Natural killer cell (primary cell): ENCODE results near the gene LGSN. TPM values are rescaled to one million over a fixed set of nuclear protein-coding genes. Genes with fewer than 3 reads are reported as not detected.
"Not testable (repeated sequence)": the region's sequence is repeated elsewhere in the genome, so short reads cannot be mapped to it uniquely, and the experiment has no call there.

Source experiments
- ATAC-seq, 3 donors: fragments of 150-1000 bp in 2 of 3; fragments of 200-7000 bp in 1 of 3; cut with Tn5 transposase; 1 replicate in 1 of 3; 2 replicates in 2 of 3; pipeline ENCODE4 v1.10.0; 2021; ENCODE audit warnings: mild to moderate bottlenecking in 2 of 3, moderate library complexity in 2 of 3
- DNase-seq, 2 donors: peaks; one replicate each; pipeline versions ENCODE4 v3.0.0 to v3.0.0-alpha.2; 2013 to 2021; ENCODE audit warnings: mixed read lengths in 1 of 2
- H3K27ac ChIP-seq: one replicate; pipeline ENCODE4 v1.5.1; 2013; ENCODE audit warnings: mild to moderate bottlenecking, low read length
- H3K27me3 ChIP-seq: one replicate; pipeline ENCODE4 v1.6.1; 2013; ENCODE audit warnings: low read length; ENCODE audit not compliant: control insufficient read depth, insufficient read depth
- H3K36me3 ChIP-seq: one replicate; pipeline ENCODE4 v1.6.1; 2013; ENCODE audit warnings: low read length; ENCODE audit not compliant: control insufficient read depth, insufficient read depth
- H3K4me1 ChIP-seq: one replicate; pipeline ENCODE4 v1.6.1; 2013; ENCODE audit warnings: low read length; ENCODE audit not compliant: control insufficient read depth, insufficient read depth
- H3K4me3 ChIP-seq: one replicate; pipeline ENCODE4 v1.5.1; 2013; ENCODE audit warnings: low read length
- H3K9me3 ChIP-seq: one replicate; pipeline ENCODE4 v1.6.1; 2013; ENCODE audit warnings: low read length; ENCODE audit not compliant: control insufficient read depth, insufficient read depth
- H3K27ac Mint-ChIP-seq, 2 donors: one replicate each; pipeline ENCODE4 v1.8.0; 2022; ENCODE audit warnings: mild to moderate bottlenecking in 2 of 2, mixed read lengths in 2 of 2, moderate library complexity in 1 of 2
- H3K27me3 Mint-ChIP-seq, 2 donors: one replicate each; pipeline ENCODE4 v1.8.0; 2022; ENCODE audit warnings: low read depth in 2 of 2, mixed read lengths in 2 of 2
- H3K36me3 Mint-ChIP-seq: one replicate; pipeline ENCODE4 v1.8.0; 2022; ENCODE audit warnings: mixed read lengths
- H3K4me1 Mint-ChIP-seq, 2 donors: one replicate each; pipeline ENCODE4 v1.8.0; 2022; ENCODE audit warnings: mixed read lengths in 2 of 2
- H3K4me3 Mint-ChIP-seq: one replicate; pipeline ENCODE4 v1.8.0; 2022; ENCODE audit warnings: mild to moderate bottlenecking, moderate library complexity, mixed read lengths
- H3K9me3 Mint-ChIP-seq, 2 donors: one replicate each; pipeline ENCODE4 v1.8.0; 2022; ENCODE audit warnings: mixed read lengths in 2 of 2
- WGBS: methylation state at CpG from one replicate; pipeline ENCODE4 v1.1.7; 2013; ENCODE audit warnings: missing lambda C conversion rate; ENCODE audit not compliant: insufficient coverage; 5-methylcytosine and 5-hydroxymethylcytosine counted together
- intact Hi-C: fragments of 100-400 bp; cut with micrococcal nuclease; formaldehyde crosslinking; loops from one replicate; pipeline ENCODE4 v1.14.2; 2022
- total RNA-seq, 4 donors: library from RNA; stranded (reverse); fragments of 120-200 nt in 1 of 4; gene quantifications; one replicate each; pipeline versions ENCODE4 v1.2.3 to v1.2.4, GENCODE V29; 2013 to 2022
- TF ChIP-seq, protein P1 (sequence below): fragments of 200-600 bp; IDR thresholded peaks from one replicate; pipeline ENCODE4 v1.8.0; 2022; ENCODE audit warnings: antibody characterized with exemption

Gene LGSN, protein sequence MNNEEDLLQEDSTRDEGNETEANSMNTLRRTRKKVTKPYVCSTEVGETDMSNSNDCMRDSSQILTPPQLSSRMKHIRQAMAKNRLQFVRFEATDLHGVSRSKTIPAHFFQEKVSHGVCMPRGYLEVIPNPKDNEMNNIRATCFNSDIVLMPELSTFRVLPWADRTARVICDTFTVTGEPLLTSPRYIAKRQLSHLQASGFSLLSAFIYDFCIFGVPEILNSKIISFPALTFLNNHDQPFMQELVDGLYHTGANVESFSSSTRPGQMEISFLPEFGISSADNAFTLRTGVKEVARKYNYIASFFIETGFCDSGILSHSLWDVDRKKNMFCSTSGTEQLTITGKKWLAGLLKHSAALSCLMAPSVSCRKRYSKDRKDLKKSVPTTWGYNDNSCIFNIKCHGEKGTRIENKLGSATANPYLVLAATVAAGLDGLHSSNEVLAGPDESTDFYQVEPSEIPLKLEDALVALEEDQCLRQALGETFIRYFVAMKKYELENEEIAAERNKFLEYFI
- total RNA-seq, result not detected
- total RNA-seq (2013), result 0.34 TPM

- Mint-ChIP-seq H3K27me3 (no peaks in the 10 kb centered on the region), H3K27ac (no peak within 1 kb of the TSS), H3K4me1 (no peaks in the 10 kb centered on the region), H3K36me3 (no peaks in the 10 kb centered on the region), H3K4me3 (no peak within 1 kb of the TSS), H3K9me3 (no peaks in the 10 kb centered on the region)
- Histone ChIP-seq H3K27ac (no peak within 1 kb of the TSS), H3K4me1 (no peaks in the 10 kb centered on the region), H3K36me3 (no peaks in the 10 kb centered on the region), H3K27me3 (no peaks in the 10 kb centered on the region), H3K4me3 (no peak within 1 kb of the TSS), H3K9me3 (no peaks in the 10 kb centered on the region)
- WGBS, result 96% methylated on average over 4 of the region's 4 CpGs
- DNase-seq, result no peak
- intact Hi-C loops, result no loop called here
- no peak for ATAC-seq
- TF ChIP-seq, protein P1, sequence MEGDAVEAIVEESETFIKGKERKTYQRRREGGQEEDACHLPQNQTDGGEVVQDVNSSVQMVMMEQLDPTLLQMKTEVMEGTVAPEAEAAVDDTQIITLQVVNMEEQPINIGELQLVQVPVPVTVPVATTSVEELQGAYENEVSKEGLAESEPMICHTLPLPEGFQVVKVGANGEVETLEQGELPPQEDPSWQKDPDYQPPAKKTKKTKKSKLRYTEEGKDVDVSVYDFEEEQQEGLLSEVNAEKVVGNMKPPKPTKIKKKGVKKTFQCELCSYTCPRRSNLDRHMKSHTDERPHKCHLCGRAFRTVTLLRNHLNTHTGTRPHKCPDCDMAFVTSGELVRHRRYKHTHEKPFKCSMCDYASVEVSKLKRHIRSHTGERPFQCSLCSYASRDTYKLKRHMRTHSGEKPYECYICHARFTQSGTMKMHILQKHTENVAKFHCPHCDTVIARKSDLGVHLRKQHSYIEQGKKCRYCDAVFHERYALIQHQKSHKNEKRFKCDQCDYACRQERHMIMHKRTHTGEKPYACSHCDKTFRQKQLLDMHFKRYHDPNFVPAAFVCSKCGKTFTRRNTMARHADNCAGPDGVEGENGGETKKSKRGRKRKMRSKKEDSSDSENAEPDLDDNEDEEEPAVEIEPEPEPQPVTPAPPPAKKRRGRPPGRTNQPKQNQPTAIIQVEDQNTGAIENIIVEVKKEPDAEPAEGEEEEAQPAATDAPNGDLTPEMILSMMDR, result no peak
Observed at GRCh38 chr6:63319939-63320338, at the start of gene LGSN. Gene LGSN (minus strand): TSS chr6:63319983. CDS start chr6:63319943, 40 bp downstream.

GRCh38 chr6:63368347-63368746, 48.6 kb upstream of the LGSN start:
- H3K27ac Mint-ChIP-seq, result no peak overlapping the region
- H3K9me3 Mint-ChIP-seq, result peaks cover 0 to 5% of the 10 kb centered on the region in 2 donors
- WGBS, result 78% methylated on average over 7 of the region's 7 CpGs

DNA sequence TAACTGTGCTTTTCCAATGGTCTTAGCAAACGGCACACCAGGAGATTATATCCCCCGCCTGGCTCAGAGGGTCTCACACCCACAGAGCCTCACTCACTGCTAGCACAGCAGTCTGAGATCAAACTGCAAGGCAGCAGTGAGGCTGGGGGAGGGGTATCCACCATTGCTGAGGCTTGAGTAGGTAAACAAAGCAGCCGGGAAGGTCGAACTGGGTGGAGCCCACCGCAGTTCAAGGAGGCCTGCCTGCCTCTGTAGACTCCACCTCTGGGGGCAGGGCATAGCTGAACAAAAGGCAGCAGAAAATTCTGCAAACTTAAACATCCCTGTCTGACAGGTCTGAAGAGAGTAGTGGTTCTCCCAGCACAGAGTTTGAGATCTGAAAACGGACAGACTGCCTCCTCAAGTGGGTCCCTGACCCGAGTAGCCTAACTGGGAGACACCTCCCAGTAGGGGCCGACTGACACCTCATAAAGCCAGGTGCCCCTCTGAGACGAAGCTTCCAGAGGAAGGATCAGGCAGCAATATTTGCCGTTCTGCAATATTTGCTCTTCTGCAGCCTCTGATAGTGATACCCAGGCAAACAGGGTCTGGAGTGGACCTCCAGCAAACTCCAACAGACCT, 42.8 kb upstream of the LGSN start:
- H3K4me3 ChIP-seq, DNase-seq, H3K27ac ChIP-seq, ATAC-seq, H3K4me3 Mint-ChIP-seq, H3K4me1 Mint-ChIP-seq, H3K9me3 ChIP-seq, H3K36me3 ChIP-seq, H3K4me1 ChIP-seq, H3K27me3 Mint-ChIP-seq, H3K27ac Mint-ChIP-seq, H3K36me3 Mint-ChIP-seq, intact Hi-C loops, H3K27me3 ChIP-seq, H3K9me3 Mint-ChIP-seq: not testable (repeated sequence)
- WGBS, result 89% methylated on average over 10 of the region's 10 CpGs

More at GRCh38 chr6:63368347-63368746, 48.6 kb upstream of the LGSN start:
- no peak for DNase-seq
- Mint-ChIP-seq H3K27me3 (no peaks in the 10 kb centered on the region), H3K36me3 (no peaks in the 10 kb centered on the region), H3K4me3 (no peak overlapping the region), H3K4me1 (no peaks in the 10 kb centered on the region)
- Histone ChIP-seq H3K9me3 (no peaks in the 10 kb centered on the region), H3K27ac (no peak overlapping the region), H3K27me3 (no peaks in the 10 kb centered on the region), H3K36me3 (no peaks in the 10 kb centered on the region), H3K4me3 (no peak overlapping the region), H3K4me1 (no peaks in the 10 kb centered on the region)
- intact Hi-C loops, result no loop called here
- TF ChIP-seq, protein P1, result no peak
- no peak for ATAC-seq

DNA sequence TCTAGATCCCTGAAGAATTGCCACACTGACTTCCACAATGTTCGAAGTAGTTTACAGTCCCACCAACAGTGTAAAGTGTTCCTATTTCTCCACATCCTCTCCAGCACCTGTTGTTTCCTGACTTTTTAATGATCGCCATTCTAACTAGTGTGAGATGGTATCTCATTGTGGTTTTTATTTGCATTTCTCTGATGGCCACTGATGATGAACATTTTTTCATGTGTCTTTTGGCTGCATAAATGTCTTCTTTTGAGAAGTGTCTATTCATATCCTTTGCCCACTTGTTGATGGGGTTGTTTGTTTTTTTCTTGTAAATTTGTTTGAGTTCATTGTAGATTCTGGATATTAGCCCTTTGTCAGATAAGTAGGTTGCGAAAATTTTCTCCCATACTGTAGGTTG, 37.6 kb upstream of the LGSN start:
- not testable (repeated sequence) for DNase-seq, H3K4me3 ChIP-seq, H3K4me1 Mint-ChIP-seq, H3K27me3 ChIP-seq, H3K4me1 ChIP-seq, H3K27ac ChIP-seq, H3K4me3 Mint-ChIP-seq, H3K36me3 Mint-ChIP-seq, H3K27ac Mint-ChIP-seq, H3K9me3 ChIP-seq, H3K9me3 Mint-ChIP-seq, ATAC-seq, H3K27me3 Mint-ChIP-seq, H3K36me3 ChIP-seq
- WGBS, result no CpG with 5 or more reads among the region's 3 CpGs
- intact Hi-C loops, result loop anchor here (10.0 kb wide), 1 partner anchor 217 kb away; the partner anchor contains the start of genes LOC128125822 and PTP4A1
